B cell (primary cell): Measurements from ENCODE around the gene HOXA10. TPM values are rescaled to one million over a fixed set of nuclear protein-coding genes. Genes with fewer than 3 reads are reported as not detected.
A peak's percentile ranks its signal among the peaks of the same experiment; 100 is the strongest.

Source experiments
- ATAC-seq: fragments of 200-7000 bp; cut with Tn5 transposase; one replicate; pipeline ENCODE4 v1.10.0; 2021; ENCODE audit warnings: low read depth, mild to moderate bottlenecking, moderate number of reproducible peaks, moderate library complexity
- CTCF ChIA-PET: fragments of 350-600 bp; sonication (Branson Sonifier 250); formaldehyde crosslinking; loops from one replicate; lab custom pipeline; 2021; ENCODE audit warnings: antibody characterized with exemption, inconsistent platforms; lab: Charles Lee
- POLR2A ChIA-PET: fragments of 350-600 bp; sonication (Branson Sonifier 250); formaldehyde crosslinking; loops from one replicate; lab custom pipeline; 2021; ENCODE audit warnings: antibody characterized with exemption; lab: Charles Lee
- DNase-seq: peaks from one replicate; pipeline ENCODE4 v3.0.0; 2013
- H2AFZ ChIP-seq: 2 replicates; pipeline ENCODE4 v1.6.1; 2012; ENCODE audit warnings: mild to moderate bottlenecking, low read depth, low read length; ENCODE audit not compliant: insufficient read depth, poor library complexity, severe bottlenecking
- H3K27ac ChIP-seq, 2 donors: 1 replicate in 1 of 2; 2 replicates in 1 of 2; pipeline ENCODE4 v1.5.1; 2012 to 2013; ENCODE audit warnings: low read length in 2 of 2, mild to moderate bottlenecking in 2 of 2, moderate library complexity in 1 of 2
- H3K27me3 ChIP-seq, 4 experiments: fragments of 200-600 bp in 1 of 4; sonication (generic) in 1 of 4; replicated peaks in 1 of 4; 1 replicate in 2 of 4; 2 replicates in 2 of 4; pipeline versions ENCODE4 v1.6.1 to v1.7.0; 2013 to 2016; ENCODE audit warnings: low read length in 3 of 4, mild to moderate bottlenecking in 2 of 4, mixed read lengths in 1 of 4, moderate library complexity in 1 of 4; ENCODE audit not compliant: insufficient read depth in 4 of 4, control insufficient read depth in 3 of 4; ENCODE audit errors: control extremely low read depth in 1 of 4
- H3K36me3 ChIP-seq, 2 experiments: replicated peaks in 1 of 2; 1 replicate in 1 of 2; 2 replicates in 1 of 2; pipeline versions ENCODE4 v1.6.1 to v1.7.1; 2013; ENCODE audit warnings: low read length in 1 of 2; ENCODE audit not compliant: insufficient read depth in 2 of 2, control insufficient read depth in 1 of 2; ENCODE audit errors: control extremely low read depth in 1 of 2, extremely low read depth in 1 of 2
- H3K4me1 ChIP-seq, 2 donors: fragments of 200-600 bp in 1 of 2; sonication (generic) in 1 of 2; 1 replicate in 1 of 2; 2 replicates in 1 of 2; pipeline versions ENCODE4 v1.5.1 to v1.6.1; 2013 to 2017; ENCODE audit warnings: low read length in 2 of 2; ENCODE audit not compliant: control insufficient read depth in 2 of 2, insufficient read depth in 2 of 2
- H3K4me2 ChIP-seq: replicated peaks from 2 replicates; pipeline ENCODE3; 2012; ENCODE audit warnings: mild to moderate bottlenecking, low read depth, low read length; ENCODE audit not compliant: poor library complexity, severe bottlenecking
- H3K4me3 ChIP-seq, 5 experiments: fragments of 200-600 bp in 1 of 5; sonication (generic) in 1 of 5; 1 replicate in 3 of 5; 2 replicates in 2 of 5; pipeline versions ENCODE4 v1.5.1 to v1.7.0; 2011 to 2016; ENCODE audit warnings: low read length in 4 of 5, mild to moderate bottlenecking in 4 of 5, low read depth in 2 of 5, control low read depth in 1 of 5, moderate library complexity in 1 of 5; ENCODE audit not compliant: insufficient read depth in 1 of 5; ENCODE audit errors: control extremely low read depth in 1 of 5, extremely low read depth in 1 of 5
- H3K79me2 ChIP-seq: fragments of 200-600 bp; sonication (generic); one replicate; pipeline ENCODE4 v1.6.0; 2016; ENCODE audit warnings: low read length; ENCODE audit not compliant: control insufficient read depth, insufficient read depth
- H3K9ac ChIP-seq: fragments of 200-600 bp; sonication (generic); 2 replicates; pipeline ENCODE4 v1.6.1; 2017; ENCODE audit warnings: mild to moderate bottlenecking, low read length, moderate library complexity
- H3K9me3 ChIP-seq, 3 donors: one replicate each; pipeline versions ENCODE4 v1.6.1 to v1.7.1; 2013; ENCODE audit warnings: low read length in 2 of 3; ENCODE audit not compliant: control insufficient read depth in 2 of 3, insufficient read depth in 1 of 3; ENCODE audit errors: control extremely low read depth in 1 of 3
- H4K20me1 ChIP-seq: 2 replicates; pipeline ENCODE4 v1.6.0; 2012; ENCODE audit warnings: mild to moderate bottlenecking, low read length; ENCODE audit not compliant: insufficient read depth, control insufficient read depth, poor library complexity, severe bottlenecking
- H3K27ac Mint-ChIP-seq: one replicate; pipeline ENCODE4 v1.8.0; 2021; ENCODE audit warnings: mixed read lengths
- H3K27me3 Mint-ChIP-seq: one replicate; pipeline ENCODE4 v1.8.0; 2021; ENCODE audit warnings: mixed read lengths
- H3K4me1 Mint-ChIP-seq: one replicate; pipeline ENCODE4 v1.8.0; 2021; ENCODE audit warnings: mixed read lengths
- H3K4me3 Mint-ChIP-seq: one replicate; pipeline ENCODE4 v1.8.0; 2021; ENCODE audit warnings: mixed read lengths
- H3K9me3 Mint-ChIP-seq: one replicate; pipeline ENCODE4 v1.8.0; 2022; ENCODE audit warnings: mixed read lengths; ENCODE audit not compliant: insufficient read depth
- EZH2 ChIP-seq: IDR thresholded peaks from 2 replicates; pipeline ENCODE4 v1.6.1; 2012; ENCODE audit warnings: borderline replicate concordance, low read depth, mild to moderate bottlenecking, moderate library complexity, low read length; ENCODE audit not compliant: insufficient read depth, poor library complexity, severe bottlenecking
- WGBS: methylation state at CpG from one replicate; pipeline ENCODE4 v1.1.5; 2013; ENCODE audit warnings: missing lambda C conversion rate; ENCODE audit not compliant: insufficient coverage; 5-methylcytosine and 5-hydroxymethylcytosine counted together
- intact Hi-C: fragments of 100-400 bp; cut with micrococcal nuclease; formaldehyde crosslinking; loops from one replicate; pipeline ENCODE4 v1.10.0; 2022
- polyA plus RNA-seq: library from polyadenylated mRNA; depleted of rRNA; stranded (reverse); fragments of >200 nt; gene quantifications from 2 replicates; pipeline ENCODE4 v1.2.3, GENCODE V29; 2012
- total RNA-seq, 2 donors: library from RNA; stranded (reverse); fragments of 120-200 nt in 1 of 2; gene quantifications; 1 replicate in 1 of 2; 2 replicates in 1 of 2; pipeline versions ENCODE4 v1.2.3 to v1.2.4, GENCODE V29; 2013 to 2022
- TF ChIP-seq, protein P1 (sequence below): fragments of 200-600 bp; IDR thresholded peaks from one replicate; pipeline ENCODE4 v1.8.0; 2022; ENCODE audit warnings: antibody characterized with exemption, mild to moderate bottlenecking

HOXA10 gene
- total and polyA plus RNA-seq, 2 donors (not counting 1 experiment from before 2014, with no cell fraction given) = not detected

DNA sequence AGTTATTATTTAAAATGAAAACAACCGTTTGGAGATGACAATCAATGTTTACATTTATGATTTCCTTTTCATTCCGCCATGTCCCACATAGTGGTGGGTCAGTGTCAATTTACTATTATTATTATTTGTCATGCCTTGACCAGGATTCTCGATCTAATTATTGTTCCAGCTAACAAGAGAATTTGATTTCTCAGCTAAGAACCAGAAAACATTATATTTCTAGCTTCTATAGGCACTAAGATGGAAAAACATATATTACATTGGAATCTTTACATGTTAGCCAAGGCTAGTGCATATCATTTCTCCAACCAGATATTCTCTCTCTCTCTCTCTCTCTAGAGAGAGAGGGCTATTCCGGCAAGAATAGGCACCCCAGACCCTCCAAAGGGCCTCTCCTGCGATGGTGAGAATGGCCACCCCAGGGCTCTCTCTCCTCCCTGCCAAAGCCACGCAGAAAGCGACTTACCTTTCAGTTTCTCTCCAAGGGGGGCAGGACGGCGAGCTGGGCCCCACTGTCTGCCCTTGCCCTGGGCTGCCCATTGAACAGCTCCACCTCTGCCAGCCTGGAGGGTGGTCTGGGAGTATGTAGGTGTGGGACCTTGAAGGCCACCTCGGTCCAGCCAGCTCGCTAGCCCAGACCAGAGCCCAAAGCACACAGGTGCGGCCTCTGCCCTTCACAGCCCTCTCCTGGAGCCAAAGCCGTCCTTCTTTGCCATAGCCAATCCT is 24.1 kb downstream of the HOXA10 start:
- H4K20me1 ChIP-seq = peaks cover 10% of the 10 kb centered on the region
- Mint-ChIP-seq H3K27me3 (peaks cover 71% of the 10 kb centered on the region), H3K27ac (no peak overlapping the region), H3K4me1 (peaks cover 41% of the 10 kb centered on the region), H3K4me3 (peak overlapping the region; percentile 59), H3K9me3 (no peaks in the 10 kb centered on the region)
- no peaks in the 10 kb centered on the region for H3K36me3 ChIP-seq
- no peak for TF ChIP-seq EZH2
- TF ChIP-seq, protein P1, sequence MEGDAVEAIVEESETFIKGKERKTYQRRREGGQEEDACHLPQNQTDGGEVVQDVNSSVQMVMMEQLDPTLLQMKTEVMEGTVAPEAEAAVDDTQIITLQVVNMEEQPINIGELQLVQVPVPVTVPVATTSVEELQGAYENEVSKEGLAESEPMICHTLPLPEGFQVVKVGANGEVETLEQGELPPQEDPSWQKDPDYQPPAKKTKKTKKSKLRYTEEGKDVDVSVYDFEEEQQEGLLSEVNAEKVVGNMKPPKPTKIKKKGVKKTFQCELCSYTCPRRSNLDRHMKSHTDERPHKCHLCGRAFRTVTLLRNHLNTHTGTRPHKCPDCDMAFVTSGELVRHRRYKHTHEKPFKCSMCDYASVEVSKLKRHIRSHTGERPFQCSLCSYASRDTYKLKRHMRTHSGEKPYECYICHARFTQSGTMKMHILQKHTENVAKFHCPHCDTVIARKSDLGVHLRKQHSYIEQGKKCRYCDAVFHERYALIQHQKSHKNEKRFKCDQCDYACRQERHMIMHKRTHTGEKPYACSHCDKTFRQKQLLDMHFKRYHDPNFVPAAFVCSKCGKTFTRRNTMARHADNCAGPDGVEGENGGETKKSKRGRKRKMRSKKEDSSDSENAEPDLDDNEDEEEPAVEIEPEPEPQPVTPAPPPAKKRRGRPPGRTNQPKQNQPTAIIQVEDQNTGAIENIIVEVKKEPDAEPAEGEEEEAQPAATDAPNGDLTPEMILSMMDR = no peak
- ATAC-seq (no peak), DNase-seq (no peak)
- H3K27me3 ChIP-seq = peaks cover 0 to 98% (median 81%) of the 10 kb centered on the region in 4 experiments
- intact Hi-C loops = loop anchor here (2.0 to 5.0 kb wide), 2 partner anchors 37 to 771 kb away; partner anchors contain the start of gene HOXA11
- ChIA-PET CTCF (interaction anchor here (0.6 to 6.9 kb wide), 21 partner anchors 9 to 1298 kb away, joined by 3 to 52 read pairs (median 3); no protein-coding TSS in a partner anchor), POLR2A (interaction anchor here (1.0 kb wide), 1 partner anchor 23 kb away, joined by 3 read pairs; no protein-coding TSS in a partner anchor)
- no peak overlapping the region for H3K27ac ChIP-seq
- peak overlapping the region in 3 of 5 experiments; percentile 4 to 48 (median 33) for H3K4me3 ChIP-seq
- peak overlapping the region; percentile 79 for H3K4me2 ChIP-seq
- H3K9me3 ChIP-seq = peaks cover 0 to 84% (median 6%) of the 10 kb centered on the region in 3 donors
- no peaks in the 10 kb centered on the region for H3K79me2 ChIP-seq
- 14% methylated on average over 10 of the region's 13 CpGs for WGBS
- H3K9ac ChIP-seq = peak overlapping the region; percentile 30
- no peak overlapping the region for H2AFZ ChIP-seq
- peaks cover 55 to 67% of the 10 kb centered on the region in 2 donors for H3K4me1 ChIP-seq
